Activated naive CD8-positive, alpha-beta T cell (primary cell): ENCODE measurements around the gene PARVB.

Experiments used
- H3K27ac Mint-ChIP-seq: one replicate; pipeline ENCODE4 v1.8.0; 2021; ENCODE audit warnings: mixed read lengths
- H3K27me3 Mint-ChIP-seq: one replicate; pipeline ENCODE4 v1.8.0; 2021; ENCODE audit warnings: mixed read lengths
- H3K36me3 Mint-ChIP-seq: one replicate; pipeline ENCODE4 v1.8.0; 2021; ENCODE audit warnings: mixed read lengths
- H3K4me1 Mint-ChIP-seq: one replicate; pipeline ENCODE4 v1.8.0; 2021; ENCODE audit warnings: low read depth, mixed read lengths
- H3K4me3 Mint-ChIP-seq: one replicate; pipeline ENCODE4 v1.8.0; 2021; ENCODE audit warnings: mild to moderate bottlenecking, mixed read lengths
- H3K9me3 Mint-ChIP-seq: one replicate; pipeline ENCODE4 v1.8.0; 2021; ENCODE audit warnings: low read depth, mixed read lengths

Gene PARVB

GRCh38 chr22:44190381-44190976, 166.4 kb downstream of the PARVB start:
- Mint-ChIP-seq H3K27me3 (no peaks in the 10 kb centered on the region), H3K4me3 (no peak overlapping the region), H3K9me3 (no peaks in the 10 kb centered on the region), H3K27ac (no peak overlapping the region), H3K4me1 (peaks cover 28% of the 10 kb centered on the region), H3K36me3 (peaks cover 11% of the 10 kb centered on the region)

- no peak overlapping the region for H3K27ac Mint-ChIP-seq
- peaks cover 11% of the 10 kb centered on the region for H3K36me3 Mint-ChIP-seq
- no peaks in the 10 kb centered on the region for H3K27me3 Mint-ChIP-seq
- no peaks in the 10 kb centered on the region for H3K9me3 Mint-ChIP-seq
- H3K4me1 Mint-ChIP-seq, result peaks cover 28% of the 10 kb centered on the region
- no peak overlapping the region for H3K4me3 Mint-ChIP-seq
Measured at GRCh38 chr22:44191036-44191454, 166.9 kb downstream of the PARVB start.

DNA sequence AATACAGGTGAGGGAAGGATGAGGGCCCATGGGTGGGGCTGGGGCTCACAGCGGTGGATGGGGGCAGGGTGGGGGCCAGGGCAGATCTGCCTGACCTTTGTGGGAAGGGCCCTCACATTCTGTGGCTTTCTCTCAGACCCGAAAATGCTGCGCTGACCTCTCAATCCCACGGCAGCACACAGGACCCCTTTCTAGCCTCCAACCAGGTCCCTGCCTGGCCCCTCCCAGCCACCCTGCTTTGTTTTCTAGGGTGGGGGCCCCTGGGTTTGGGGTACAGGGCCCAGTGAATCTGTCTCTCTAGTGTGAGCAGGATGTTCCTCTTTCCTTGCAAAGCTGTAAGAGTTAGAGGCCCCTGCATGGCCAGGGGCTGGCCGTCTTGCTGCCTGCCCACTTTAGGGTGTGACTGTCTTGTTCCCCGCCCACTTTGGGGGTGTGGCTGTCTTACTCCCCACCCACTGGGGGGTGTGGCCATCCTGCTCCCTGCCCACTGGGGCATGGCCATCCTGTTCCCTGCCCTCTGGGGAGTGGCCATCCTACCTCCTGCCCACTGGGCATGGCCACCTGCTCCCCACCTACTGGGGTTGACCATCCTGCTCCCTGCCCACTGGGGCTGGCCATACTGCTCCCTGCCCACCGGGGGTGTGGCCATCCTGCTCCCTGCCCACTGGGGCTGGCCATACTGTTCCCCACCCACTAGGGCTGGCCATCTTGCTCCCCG, 168.2 kb downstream of the PARVB start:
- H3K9me3 Mint-ChIP-seq, result no peaks in the 10 kb centered on the region
- H3K4me3 Mint-ChIP-seq, result no peak overlapping the region
- no peaks in the 10 kb centered on the region for H3K27me3 Mint-ChIP-seq
- peaks cover 11% of the 10 kb centered on the region for H3K36me3 Mint-ChIP-seq
- H3K27ac Mint-ChIP-seq, result no peak overlapping the region
- H3K4me1 Mint-ChIP-seq, result peaks cover 28% of the 10 kb centered on the region

GRCh38 chr22:44192816-44193534, 168.9 kb downstream of the PARVB start:
- Mint-ChIP-seq H3K4me1 (peaks cover 28% of the 10 kb centered on the region), H3K4me3 (peak overlapping the region; percentile 30), H3K27ac (peak overlapping the region; percentile 30), H3K9me3 (no peaks in the 10 kb centered on the region), H3K27me3 (no peaks in the 10 kb centered on the region), H3K36me3 (peaks cover 11% of the 10 kb centered on the region)

DNA sequence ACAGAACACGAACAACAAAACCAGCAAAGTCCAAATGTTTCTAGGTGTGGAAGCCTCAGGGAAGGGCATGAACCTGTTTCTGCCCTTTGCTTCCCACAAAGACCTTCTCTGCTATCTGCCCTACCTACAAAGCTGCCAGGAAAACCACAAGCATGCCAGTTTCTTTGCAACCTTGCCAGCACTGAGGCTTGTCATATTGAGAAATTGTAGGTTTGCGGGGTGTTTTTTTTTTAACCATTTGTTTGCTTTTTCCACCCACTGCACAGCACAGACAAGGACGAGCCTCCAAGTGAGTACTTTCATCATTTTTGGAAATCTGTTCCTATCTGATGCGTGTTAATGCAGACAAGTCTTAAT, 169.4 kb downstream of the PARVB start:
- peak overlapping the region; percentile 30 for H3K4me3 Mint-ChIP-seq
- peaks cover 32% of the 10 kb centered on the region for H3K4me1 Mint-ChIP-seq
- no peaks in the 10 kb centered on the region for H3K9me3 Mint-ChIP-seq
- no peaks in the 10 kb centered on the region for H3K27me3 Mint-ChIP-seq
- H3K27ac Mint-ChIP-seq, result no peak overlapping the region
- H3K36me3 Mint-ChIP-seq, result peaks cover 14% of the 10 kb centered on the region

- Mint-ChIP-seq H3K27ac (no peak overlapping the region), H3K27me3 (no peaks in the 10 kb centered on the region), H3K4me1 (peaks cover 40% of the 10 kb centered on the region), H3K36me3 (peaks cover 19% of the 10 kb centered on the region), H3K9me3 (no peaks in the 10 kb centered on the region), H3K4me3 (peak overlapping the region; percentile 2)
Measured at GRCh38 chr22:44194569-44194968, 170.5 kb downstream of the PARVB start.

- no peaks in the 10 kb centered on the region for H3K9me3 Mint-ChIP-seq
- H3K36me3 Mint-ChIP-seq, result peaks cover 19% of the 10 kb centered on the region
- H3K27ac Mint-ChIP-seq, result no peak overlapping the region
Measured at GRCh38 chr22:44195189-44195871, 171.2 kb downstream of the PARVB start.

DNA sequence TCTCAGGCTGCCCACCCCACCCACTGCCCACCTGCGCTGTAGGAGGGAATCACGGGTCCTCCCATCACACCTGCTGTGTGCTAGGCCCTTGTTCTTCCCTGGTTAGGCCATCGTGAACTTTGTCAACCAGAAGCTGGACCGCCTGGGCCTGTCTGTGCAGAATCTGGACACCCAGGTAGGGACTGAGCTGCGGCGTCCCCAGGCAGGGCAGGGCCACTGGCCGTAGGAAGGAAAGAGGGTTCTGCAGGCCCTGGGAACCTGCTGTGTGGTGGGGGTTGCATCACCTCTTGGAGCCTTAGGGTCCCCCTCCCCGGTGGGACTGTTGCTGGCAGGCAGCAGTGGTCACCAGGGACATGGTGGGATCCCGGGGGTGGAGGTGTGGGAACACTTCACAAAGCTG, 172.1 kb downstream of the PARVB start:
- Mint-ChIP-seq H3K4me3 (no peak overlapping the region), H3K27me3 (no peaks in the 10 kb centered on the region), H3K4me1 (peaks cover 43% of the 10 kb centered on the region), H3K9me3 (no peaks in the 10 kb centered on the region), H3K27ac (no peak overlapping the region), H3K36me3 (peaks cover 19% of the 10 kb centered on the region)

More at GRCh38 chr22:44195189-44195871, 171.2 kb downstream of the PARVB start:
- no peak overlapping the region for H3K4me3 Mint-ChIP-seq
- H3K27me3 Mint-ChIP-seq, result no peaks in the 10 kb centered on the region
- peaks cover 40% of the 10 kb centered on the region for H3K4me1 Mint-ChIP-seq

- Mint-ChIP-seq H3K36me3 (peaks cover 19% of the 10 kb centered on the region), H3K9me3 (no peaks in the 10 kb centered on the region), H3K4me1 (peaks cover 41% of the 10 kb centered on the region), H3K27ac (no peak overlapping the region), H3K4me3 (no peak overlapping the region), H3K27me3 (no peaks in the 10 kb centered on the region)
Measured at GRCh38 chr22:44196731-44197131, 172.6 kb downstream of the PARVB start.

DNA sequence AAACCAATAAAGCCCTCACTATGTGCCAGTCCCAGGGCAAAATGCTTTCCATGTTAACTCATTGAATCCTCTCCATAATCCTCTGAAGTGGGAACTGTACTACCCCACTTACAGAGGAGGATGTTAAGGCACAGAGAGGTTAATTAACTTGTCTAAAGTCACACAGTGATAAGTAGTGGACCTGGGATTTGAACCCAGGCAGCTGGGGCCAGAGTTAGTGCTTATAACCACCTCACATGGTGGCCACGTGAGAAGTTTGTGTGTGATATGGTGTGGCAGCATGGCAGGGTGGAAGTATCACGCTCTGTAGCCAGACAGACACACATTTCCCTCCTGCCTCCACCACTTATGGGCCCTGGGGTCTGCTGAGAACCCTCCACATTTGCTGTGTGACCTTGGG, 173.2 kb downstream of the PARVB start:
- Mint-ChIP-seq H3K36me3 (peaks cover 19% of the 10 kb centered on the region), H3K27ac (no peak overlapping the region), H3K4me1 (peaks cover 40% of the 10 kb centered on the region)

GRCh38 chr22:44199164-44199563, 175.1 kb downstream of the PARVB start:
- peaks cover 25% of the 10 kb centered on the region for H3K4me1 Mint-ChIP-seq
- H3K27ac Mint-ChIP-seq, result no peak overlapping the region
- no peaks in the 10 kb centered on the region for H3K9me3 Mint-ChIP-seq
- no peak overlapping the region for H3K4me3 Mint-ChIP-seq
- H3K36me3 Mint-ChIP-seq, result peaks cover 22% of the 10 kb centered on the region
- no peaks in the 10 kb centered on the region for H3K27me3 Mint-ChIP-seq

More for the DNA sequence above, 173.2 kb downstream of the PARVB start:
- no peaks in the 10 kb centered on the region for H3K27me3 Mint-ChIP-seq
- H3K4me3 Mint-ChIP-seq, result no peak overlapping the region
- no peaks in the 10 kb centered on the region for H3K9me3 Mint-ChIP-seq

DNA sequence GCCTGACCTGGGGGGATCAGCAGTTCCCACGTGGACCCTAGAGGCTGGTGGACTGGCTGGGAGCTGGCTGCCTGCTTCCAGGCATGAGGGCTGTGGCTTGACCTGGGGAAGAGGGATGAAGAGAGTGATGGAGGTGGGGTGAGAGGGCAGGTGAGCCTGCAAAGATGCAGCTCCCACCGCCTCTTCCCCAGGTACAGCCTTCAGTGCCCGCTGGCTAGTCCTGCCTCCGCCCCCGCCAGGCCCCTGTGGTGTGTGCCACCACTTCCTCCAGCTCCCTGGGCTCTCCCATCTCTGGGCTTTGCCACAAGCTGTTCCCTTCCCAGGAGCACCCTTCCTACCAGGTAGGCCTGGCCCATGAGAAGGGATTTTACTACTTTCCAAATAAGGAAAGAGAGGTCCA, 175.8 kb downstream of the PARVB start:
- Mint-ChIP-seq H3K4me3 (no peak overlapping the region), H3K4me1 (peaks cover 18% of the 10 kb centered on the region), H3K36me3 (peaks cover 15% of the 10 kb centered on the region), H3K9me3 (no peaks in the 10 kb centered on the region), H3K27ac (no peak overlapping the region), H3K27me3 (no peaks in the 10 kb centered on the region)

GRCh38 chr22:44200451-44200850, 176.3 kb downstream of the PARVB start:
- Mint-ChIP-seq H3K4me3 (no peak overlapping the region), H3K27ac (no peak overlapping the region), H3K27me3 (no peaks in the 10 kb centered on the region), H3K9me3 (no peaks in the 10 kb centered on the region), H3K36me3 (peaks cover 14% of the 10 kb centered on the region), H3K4me1 (peaks cover 15% of the 10 kb centered on the region)

DNA sequence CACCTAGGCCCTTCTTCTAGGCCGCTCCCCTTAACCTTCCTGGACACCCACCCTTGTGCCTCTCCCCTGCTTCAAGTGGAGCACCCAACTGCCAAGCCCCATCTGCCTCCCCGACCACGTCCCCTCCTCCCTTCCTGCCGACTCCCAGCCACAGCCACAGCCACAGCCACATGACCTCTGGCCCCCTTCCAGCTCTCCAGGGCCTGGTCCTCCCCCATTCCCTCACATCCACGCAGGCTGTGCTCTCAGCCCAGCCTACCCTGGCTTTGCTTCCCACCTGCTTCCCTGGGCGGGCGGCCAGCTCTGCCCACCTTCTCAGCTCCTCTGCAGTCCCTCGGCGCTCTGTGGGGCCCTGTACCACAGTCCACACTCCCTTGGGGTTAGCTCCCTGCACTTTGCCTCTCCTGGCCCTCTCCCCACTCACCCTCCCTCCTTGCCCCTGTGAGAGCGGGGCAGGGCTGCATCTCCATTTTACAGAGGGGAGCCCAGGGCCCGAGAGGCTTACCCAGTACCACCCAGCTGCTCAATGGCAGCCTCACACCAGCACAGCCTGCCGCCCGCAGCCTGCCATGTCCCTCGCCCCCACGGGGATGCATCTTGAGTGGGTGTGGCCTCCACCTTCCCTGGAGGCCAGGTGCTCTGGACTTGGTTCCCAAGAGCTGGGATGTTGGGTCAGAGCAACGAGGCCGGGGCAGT, 176.9 kb downstream of the PARVB start:
- peaks cover 15% of the 10 kb centered on the region for H3K4me1 Mint-ChIP-seq
- no peak overlapping the region for H3K4me3 Mint-ChIP-seq
- H3K36me3 Mint-ChIP-seq, result peaks cover 14% of the 10 kb centered on the region
- no peak overlapping the region for H3K27ac Mint-ChIP-seq
- H3K9me3 Mint-ChIP-seq, result no peaks in the 10 kb centered on the region
- H3K27me3 Mint-ChIP-seq, result no peaks in the 10 kb centered on the region
